HG02870 (cell line): ENCODE measurements around the gene DBH.

Source experiments
- ATAC-seq: cut with Tn5 transposase; IDR thresholded peaks from one replicate; pipeline ENCODE4 v1.9.1; 2021; ENCODE audit warnings: mild to moderate bottlenecking, moderate library complexity; ENCODE audit not compliant: unreplicated experiment

Gene DBH

DNA sequence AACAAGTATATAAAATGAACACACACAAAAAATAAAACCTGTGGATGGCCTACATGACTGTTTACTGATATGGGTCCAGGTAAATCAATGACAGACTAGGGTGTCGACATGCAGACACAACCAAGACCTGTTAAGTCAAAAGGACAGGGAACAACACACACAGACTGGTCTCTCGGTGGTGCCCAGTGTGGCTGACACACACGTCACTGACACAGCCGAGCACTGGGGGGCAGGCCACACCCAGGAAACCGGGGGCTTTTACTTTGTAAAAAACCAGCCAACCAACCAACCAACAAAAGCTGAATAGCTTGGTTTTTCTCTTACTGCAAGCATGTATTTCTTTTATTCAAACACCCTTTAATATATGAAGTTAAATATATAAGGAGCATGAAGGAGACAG is 31.9 kb upstream of the DBH start:
- no peak for ATAC-seq

DNA sequence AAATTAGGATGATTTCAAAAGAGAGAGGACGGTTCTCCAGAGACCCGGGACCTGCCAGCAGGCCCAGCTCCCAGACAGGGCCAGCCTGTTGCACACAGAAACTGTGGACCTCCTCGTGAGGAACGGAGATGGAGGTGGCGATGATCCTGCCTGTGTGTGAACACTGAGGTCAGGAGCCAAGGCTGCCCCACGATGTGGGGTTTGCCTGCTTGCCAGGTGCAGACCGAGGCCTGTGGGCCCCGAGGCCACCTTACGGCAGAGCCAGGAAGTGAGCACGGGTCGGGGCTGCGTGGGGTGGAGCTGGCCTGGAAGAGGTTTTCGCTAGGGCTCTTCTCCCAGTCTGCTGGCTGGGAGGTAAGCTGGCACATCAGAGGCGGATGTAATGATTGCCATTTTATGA is 31.3 kb upstream of the DBH start:
- ATAC-seq = no peak

DNA sequence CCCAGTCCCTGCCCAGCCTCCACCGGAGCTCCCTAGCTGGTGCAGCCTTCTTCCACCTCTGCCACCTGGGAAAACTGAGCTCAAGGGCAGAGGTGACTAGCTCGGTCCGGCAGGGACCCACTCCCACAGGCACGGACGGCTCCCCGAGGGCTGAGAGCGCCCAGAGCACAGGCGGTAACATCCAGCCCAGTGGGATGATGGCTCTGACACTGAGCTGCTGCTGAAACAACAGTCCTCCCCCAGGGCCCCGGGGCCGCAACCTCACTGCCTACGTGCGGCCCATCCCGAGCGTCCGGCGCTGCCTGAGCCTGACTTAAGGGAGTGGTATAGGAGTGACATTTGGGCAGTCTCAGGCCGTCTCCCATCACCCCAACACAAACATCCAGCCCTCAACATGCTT is 30.7 kb upstream of the DBH start:
- ATAC-seq = no peak

DNA sequence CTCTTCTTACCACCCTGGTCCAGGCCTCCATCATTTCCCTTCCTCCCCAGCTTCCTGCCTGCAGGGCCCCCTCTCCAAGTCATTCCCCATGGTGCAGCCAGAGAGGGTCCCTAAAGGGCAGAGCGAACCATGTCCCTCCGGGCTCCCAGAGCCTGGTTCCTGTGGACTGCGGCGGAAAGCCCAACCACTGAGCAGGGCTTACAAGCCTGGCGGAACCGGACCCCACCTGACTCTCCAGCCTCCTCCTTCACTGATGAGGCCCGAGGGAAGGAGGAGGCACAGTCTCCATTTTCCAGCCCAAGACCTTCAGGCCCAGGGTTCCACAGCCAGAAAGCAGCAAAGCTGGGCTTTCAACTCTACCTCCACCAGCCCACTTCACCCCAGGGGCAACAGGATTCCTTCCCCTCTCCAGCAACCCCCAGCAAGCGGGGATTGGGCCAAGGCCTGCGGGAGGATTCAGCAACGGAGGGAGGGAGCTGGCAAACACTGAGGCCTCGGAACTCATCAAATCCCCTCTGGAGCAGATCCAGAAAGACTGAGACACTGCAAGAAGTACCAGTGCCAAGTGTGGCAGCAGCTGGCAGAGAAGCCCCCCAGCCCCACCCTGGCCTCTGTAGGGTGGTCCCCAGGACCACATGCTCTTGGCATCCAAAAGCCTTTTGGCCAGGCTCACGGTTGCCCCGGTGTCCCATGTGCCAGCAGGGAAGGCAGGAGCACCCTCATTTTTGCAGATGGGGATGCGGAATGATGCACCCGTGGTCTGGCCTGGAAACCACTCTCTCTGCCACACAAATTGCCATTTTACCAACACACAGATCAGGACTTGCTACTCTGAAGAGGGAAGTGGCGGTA is 30.1 kb upstream of the DBH start:
- no peak for ATAC-seq

DNA sequence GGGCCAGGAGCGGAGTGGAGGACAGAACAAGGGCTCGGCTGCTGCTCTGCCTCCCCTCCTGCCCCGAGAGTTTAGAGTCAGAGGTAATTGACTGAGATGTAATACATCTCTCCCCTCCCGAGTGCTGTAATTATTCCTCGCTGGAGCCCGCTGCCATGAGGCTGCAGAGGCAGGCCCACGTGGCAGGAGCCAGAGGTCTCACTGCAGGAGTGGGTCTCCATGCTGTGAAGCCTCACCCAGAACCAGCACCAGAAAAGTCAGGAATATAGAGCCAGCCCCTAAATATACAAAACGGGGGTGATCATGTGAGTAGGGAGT is 29.5 kb upstream of the DBH start:
- ATAC-seq = no peak

DNA sequence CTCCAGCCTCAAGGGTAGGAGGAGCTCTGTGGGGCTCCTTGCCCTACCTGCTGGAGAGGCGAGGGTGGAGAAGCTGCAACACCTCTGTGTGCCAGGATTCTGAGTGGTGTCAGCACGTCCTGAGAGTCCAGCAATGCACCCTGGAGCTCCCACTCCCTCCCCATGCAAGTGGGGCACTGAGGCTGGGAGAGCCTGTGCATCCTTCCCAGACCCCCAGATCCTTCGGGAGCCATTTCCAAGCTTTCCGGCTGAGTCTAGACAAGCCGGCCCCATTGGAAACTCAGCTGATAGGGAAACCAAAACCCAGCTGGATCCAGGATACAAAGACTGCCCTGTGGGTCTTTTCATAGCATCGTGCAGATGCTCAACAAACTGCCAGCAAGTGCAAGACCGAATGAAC is 28.8 kb upstream of the DBH start:
- ATAC-seq = no peak

DNA sequence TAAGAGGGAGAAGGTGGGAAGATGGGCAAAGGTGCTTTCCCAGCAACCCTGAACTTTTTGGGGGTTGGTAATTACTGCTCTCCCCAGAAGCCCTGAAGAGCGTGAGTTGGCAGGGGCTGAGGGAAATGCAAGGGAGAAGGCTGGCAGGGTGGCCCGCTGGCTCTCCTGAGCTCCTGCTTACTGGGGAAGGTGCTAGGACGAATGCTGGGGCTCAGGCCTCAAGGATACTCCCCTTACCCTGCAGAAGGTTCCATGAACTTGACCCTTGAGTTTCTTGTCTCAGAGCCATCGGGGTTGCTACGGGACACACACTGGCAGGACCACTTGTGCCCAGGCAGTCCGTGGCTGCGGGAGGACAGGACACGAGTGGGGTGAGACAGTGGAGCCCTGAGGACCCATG is 28.2 kb upstream of the DBH start:
- no peak for ATAC-seq

DNA sequence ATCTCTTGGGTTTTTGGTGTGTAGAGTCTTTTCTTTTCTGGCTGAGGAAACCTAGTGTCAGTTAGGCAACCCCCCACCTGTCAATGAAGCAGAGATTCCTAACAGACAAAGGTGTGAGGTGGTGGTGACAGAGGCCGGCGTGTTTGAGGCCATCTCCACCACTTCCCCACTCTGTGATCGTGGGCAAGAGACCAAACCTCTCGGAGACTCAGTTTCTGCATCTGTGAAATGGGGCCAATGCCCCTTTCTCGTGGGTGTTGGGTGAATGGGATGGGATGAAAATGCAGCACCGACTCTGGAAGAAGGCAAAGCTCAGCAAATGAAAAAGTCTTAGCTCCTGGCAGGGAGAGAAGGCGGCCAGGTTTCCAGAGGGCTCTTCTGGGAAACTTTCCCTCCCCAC is 27.8 kb upstream of the DBH start:
- ATAC-seq = no peak

DNA sequence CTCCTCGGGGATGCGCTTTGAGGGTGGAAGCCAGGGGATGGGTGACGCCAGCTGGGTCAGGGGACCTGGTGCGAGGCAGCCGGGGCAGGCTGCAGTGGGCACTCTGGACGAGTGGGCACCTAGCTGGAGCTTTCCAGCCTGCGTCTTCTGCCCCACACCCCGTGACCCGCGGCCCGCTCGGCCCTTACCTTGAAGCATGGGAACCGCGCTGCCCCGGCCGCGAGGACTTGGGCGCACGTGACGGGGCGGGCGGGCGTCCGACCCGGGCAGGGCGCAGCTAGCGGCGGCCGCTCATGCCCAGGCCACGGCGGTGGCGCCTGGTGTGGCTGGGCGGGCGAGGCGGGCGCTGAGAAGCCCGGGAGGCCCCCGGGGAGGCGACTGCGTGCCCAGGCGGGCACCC is 27.3 kb upstream of the DBH start:
- no peak for ATAC-seq

DNA sequence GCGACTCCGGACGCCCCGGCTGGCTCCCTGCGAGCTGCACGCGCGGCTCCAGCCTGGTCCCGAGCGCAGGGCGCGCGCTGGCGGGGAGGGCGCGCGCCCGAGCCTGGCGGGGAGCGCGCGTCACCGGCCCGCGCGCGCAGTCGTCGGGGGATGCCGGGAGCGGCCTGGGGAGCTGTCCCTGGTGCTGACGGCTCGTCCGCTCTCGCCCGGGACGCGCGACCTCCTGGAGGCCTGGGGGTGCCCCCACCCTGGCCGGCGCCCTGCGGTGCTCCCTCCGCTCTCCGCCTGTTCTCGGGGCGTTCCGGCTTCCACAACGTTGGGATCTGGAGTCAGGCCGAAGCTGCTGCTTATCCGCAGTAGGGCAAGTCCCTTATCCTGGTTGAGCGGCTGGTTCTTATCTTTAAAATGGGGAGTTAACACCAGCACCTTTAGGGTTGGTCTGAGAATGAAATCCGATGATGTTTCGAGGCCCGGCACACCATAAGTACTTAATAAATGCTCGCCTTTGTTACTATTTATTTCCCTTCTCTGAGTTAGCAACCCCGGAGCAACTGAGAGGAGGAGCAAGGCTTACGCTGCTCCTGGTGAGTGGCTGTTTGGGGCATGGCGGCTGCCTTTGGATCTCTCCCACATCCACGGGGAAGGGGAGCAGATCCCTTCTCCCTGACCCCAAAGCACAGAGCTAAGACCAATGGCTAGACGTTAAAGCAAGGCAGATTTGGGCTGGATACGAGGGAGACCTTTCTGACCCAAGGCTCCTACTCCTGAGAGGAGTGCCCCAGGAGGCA is 26.7 kb upstream of the DBH start, which contains the start of gene FAM163B:
FAM163B (minus strand) TSS at position 79 of the 788 bp plus-strand sequence. CDS start 29,166 bp downstream, outside the sequence.
- ATAC-seq = no peak

DNA sequence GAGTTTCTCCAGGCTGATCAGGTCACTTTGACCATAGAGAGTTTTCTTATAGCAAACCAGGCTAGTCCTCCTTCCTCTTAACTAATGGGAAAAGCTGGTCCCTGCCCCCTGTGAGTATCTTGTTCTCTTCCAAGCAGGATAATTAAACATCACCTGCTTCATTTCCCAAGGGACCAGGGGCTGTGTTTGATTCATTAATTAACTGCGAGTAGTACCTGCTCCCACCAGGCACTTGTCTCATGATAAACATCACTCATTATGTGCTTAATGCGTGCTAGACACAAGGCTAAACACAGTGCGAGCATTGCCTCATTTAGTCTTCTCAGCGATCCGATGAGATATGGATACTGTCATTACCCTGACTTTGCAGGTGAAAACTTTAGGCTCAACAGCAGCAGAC is 25.3 kb upstream of the DBH start:
- no peak for ATAC-seq

DNA sequence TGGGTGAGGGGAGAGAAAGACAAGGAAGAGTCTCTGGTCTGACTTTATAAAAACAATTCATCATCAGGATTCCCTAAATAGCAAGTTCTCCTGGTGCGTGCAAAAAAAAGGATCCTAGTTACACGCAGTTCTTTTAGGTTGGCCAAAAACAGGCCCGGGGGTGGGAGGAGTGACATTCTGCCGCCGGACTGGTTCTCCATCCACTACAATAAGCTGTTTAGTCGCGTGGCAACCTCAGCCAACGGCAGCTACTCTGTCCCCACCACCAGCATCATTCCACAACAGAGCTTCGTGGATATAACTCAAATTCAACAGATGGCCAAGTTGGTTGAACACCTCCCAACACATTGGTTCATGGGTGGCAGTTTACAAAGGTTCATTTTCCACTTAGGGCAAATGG is 24.1 kb upstream of the DBH start:
- no peak for ATAC-seq

DNA sequence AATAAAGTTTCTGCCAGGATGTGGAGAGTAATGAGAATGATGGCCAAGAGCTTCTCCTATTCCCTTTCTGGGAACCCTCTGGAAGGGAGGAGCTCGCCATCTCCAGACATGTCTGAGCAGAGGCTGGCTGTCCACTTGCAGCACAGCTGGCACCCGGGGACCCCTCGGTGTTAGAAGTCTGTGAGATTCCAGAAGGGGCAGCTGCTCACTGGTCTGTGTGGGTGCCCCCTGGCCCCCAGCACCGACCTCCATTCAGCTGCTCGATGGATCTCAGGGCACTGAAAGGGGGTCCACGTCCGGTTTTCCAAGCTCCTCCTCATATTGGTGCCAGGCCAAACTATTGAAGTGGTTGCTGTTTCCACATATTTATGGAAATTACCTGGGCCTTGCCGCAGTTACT is 23.3 kb upstream of the DBH start:
- no peak for ATAC-seq

DNA sequence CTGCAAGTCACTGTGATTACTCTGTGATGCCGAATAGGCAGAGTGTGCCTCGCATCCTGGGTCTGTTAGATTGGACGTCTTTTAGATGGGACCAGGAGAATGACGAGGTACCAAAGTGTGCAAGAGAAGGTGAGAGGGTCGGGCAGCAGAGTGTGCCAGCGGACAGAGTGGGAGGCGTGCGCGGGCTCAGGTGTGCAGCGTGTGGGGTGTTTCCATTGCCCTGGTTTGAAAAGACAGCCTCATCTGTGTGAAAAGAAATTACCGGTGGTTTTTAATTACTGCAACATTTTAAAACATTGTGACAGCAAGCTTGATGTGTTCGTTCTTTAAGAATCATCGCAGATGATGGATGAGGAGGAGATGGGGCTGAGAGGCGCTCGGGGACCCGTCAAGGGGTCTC is 22.7 kb upstream of the DBH start:
- no peak for ATAC-seq

DNA sequence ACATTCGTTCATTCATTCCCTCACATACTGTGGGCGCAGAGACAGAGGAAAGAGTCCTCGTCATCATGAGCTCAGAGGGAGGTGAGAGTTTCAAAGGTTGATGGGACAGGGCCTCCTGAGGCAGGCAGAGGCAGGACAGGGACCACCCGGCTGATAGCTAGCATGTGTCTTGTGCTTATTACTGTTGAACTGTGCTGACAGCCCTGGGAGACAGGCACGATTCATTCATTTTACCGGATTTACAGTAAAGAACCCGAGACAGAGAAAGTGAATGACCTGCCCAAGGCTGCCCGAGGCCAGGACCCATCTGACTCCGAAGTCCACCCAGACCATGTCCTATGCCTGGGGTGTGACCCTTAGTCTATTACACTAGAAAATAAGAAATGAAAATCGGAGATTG is 22.1 kb upstream of the DBH start:
- ATAC-seq = no peak

DNA sequence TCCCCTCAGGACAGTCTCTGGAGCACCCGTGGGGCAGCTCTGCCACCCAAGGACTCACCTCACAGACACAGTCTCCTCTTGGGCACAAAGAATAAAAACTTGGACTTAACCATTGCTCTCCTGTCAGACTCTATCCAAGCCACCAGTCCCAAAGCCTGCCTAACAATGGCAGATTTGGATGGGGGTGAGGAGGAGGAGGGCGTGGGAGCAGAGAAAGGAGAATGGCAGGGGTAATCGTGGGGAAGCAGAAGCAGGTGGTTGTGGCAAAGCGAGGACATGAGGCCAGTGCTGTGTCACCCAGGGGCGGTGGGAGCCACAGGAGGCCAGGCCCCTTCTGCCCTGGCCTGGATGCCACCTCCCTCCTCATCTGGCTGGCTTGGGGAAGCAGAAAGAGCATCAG is 21.5 kb upstream of the DBH start:
- ATAC-seq = no peak

DNA sequence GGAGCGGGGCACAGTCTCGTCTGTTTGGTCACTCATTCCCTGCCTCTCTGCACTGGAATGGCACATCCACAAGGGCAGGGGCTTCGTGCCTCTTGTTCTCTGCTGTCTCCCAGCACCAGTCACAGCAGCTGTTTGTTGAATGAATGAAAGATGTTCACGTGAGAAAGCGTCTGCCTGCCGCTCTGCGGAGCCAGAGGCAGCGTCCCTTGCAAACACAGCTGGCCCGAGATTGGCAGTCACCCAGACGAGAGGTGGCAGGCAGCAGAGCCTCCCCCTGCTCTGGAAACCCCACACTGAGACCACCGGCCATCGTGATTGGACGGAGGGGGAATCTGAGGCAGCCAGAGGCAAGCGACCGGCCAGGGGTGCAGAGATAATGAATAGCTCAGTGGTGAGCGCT is 21.0 kb upstream of the DBH start:
- ATAC-seq = no peak

DNA sequence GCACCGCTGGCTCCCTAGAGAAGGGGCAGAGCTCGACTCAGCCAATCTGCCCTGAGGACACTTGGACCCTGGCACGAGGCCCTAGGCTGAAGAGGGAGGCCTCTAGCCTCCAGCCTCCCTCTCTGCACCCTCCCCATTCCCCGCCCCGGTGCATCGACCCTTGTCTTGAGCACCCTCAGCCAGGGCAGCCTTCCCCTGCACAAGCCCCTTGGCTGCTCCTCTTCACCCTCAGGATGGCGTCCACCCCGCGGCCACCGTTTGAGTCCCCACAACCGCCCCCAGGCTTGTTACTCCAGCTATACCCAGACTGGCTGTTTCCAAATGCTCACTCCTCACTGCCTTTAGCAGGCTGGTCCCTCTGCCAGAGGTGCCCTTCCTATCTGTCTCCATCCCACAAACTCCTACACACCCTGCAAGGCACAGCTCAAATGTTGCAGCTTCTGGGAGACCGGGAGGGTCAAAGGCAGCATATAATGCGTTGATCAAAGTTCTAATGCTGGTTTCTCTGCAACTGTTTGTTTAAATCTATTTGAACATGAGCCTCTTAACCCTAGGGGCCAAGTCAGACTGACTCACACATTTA is 20.5 kb upstream of the DBH start:
- ATAC-seq = no peak

DNA sequence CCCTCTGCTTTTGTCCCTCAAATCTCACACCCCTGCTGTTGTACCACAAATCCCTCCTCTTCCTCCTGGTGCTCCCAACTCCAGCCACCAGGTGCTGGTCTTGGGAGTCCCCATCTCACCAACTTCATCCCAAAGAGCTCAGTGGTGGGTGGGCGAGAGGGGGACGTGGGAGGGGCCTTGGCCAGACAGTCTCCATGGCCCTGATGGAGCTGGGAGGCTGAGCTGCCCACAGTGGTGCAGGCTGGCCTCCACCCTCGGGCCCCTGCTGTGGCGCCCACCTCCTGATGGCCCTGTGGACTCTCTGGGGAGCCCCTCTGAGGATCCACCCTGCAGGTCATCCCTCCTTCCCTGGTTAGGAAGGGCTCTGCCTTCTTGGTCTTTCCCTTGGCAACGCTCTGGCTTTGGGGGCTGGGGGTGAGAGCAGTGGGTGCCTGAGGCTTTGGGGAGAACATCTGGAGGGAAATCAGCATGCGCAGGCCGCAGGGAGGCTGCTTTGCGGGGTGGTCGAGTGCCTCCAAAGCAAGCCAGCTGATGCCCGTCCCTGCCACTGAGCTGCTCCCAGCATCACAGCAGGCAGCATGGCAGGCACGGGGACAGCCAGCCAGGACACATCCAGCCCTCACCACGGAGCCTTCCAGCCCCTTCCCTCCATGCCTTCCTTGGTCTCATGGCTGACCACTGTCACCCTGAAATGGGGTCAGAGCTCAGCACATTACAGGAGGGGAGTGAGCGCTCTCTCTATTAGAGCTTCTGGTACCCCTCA is 19.3 kb upstream of the DBH start:
- ATAC-seq = no peak

DNA sequence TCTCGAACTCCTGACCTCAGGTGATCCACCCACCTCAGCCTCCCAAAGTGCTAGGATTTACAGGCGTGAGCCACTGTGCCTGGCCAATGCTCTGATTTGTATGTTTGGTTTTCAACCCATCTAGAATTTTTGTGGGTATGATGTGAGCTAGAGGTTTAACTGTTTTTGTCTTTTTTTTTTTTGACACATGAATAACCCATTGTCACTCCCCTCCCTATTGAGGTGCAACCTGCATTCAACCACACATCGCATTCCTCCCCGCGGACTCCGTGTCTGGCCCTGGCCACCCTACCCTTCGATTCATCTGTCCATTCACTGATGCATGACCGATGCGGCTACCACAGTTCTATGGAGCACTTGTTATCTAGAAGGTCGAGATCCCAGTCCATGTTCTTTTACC is 17.4 kb upstream of the DBH start:
- ATAC-seq = no peak

DNA sequence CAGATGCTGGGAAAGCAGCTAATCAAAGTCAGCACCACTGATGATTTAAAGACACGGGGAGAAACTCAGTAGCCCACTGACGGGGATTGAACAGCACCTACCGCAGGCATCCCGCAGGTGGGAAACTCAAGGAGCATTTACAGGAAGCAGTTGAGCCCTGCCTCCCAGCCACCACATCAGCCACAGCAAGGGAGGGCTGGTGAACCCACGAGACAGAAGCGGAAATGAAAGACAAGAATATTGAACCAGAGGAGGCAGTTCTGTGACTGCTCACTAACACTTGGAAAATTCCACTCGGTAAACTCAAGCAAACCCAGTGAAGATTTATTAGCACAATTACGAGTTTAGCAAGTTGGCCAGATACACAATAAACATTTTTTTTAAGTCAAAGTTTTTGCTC is 16.4 kb upstream of the DBH start:
- no peak for ATAC-seq
